K562 (cell line): ENCODE measurements around the gene GRIP1.

Experiments used
- CHD2 ChIP-seq: IDR thresholded peaks from 2 replicates; pipeline ENCODE4 v1.6.1; 2011; ENCODE audit warnings: low read depth, low read length
- CTCF ChIP-seq, 3 experiments: IDR thresholded peaks in 2 of 3; conservative IDR thresholded peaks in 1 of 3; 2 replicates each; pipeline ENCODE4 v1.5.1; 2011 to 2012; ENCODE audit warnings: low read length in 3 of 3, mild to moderate bottlenecking in 3 of 3, control low read depth in 2 of 3, improper control_type of control experiment in 1 of 3, inconsistent platforms in 1 of 3, low read depth in 1 of 3, mixed read lengths in 1 of 3, moderate library complexity in 1 of 3; ENCODE audit not compliant: insufficient read depth in 2 of 3
- EZH2 ChIP-seq: IDR thresholded peaks from 2 replicates; pipeline ENCODE4 v1.6.1; 2012; ENCODE audit warnings: low read depth, mild to moderate bottlenecking, inconsistent platforms, low read length, borderline replicate concordance
- GATA2 ChIP-seq: sonication (generic); formaldehyde crosslinking; IDR thresholded peaks from 2 replicates; pipeline ENCODE4 v1.4.0; 2020; ENCODE audit warnings: mild to moderate bottlenecking, missing genetic modification reagents
- GTF2A2 ChIP-seq: IDR thresholded peaks from 2 replicates; pipeline ENCODE4 v1.6.1; 2016; ENCODE audit warnings: mild to moderate bottlenecking, missing genetic modification characterization, missing compliant biosample characterization
- MGA ChIP-seq: fragments of 450-650 bp; IDR thresholded peaks from 2 replicates; pipeline ENCODE4 v1.6.1; 2016; ENCODE audit warnings: mild to moderate bottlenecking, moderate library complexity
- NR2F6 ChIP-seq: fragments of 450-650 bp; formaldehyde crosslinking; IDR thresholded peaks from 2 replicates; pipeline ENCODE4 v1.4.0; 2020; ENCODE audit warnings: mild to moderate bottlenecking
- POLR3A ChIP-seq: IDR thresholded peaks from 2 replicates; pipeline ENCODE4 v1.6.1; 2011; ENCODE audit warnings: borderline replicate concordance, mild to moderate bottlenecking, moderate library complexity; ENCODE audit not compliant: insufficient read length, insufficient read depth; ENCODE audit errors: extremely low read depth
- RCOR1 ChIP-seq, 2 experiments: IDR thresholded peaks; 2 replicates each; pipeline ENCODE4 v1.6.1; 2012; ENCODE audit warnings: low read depth in 2 of 2, low read length in 2 of 2, borderline replicate concordance in 1 of 2, improper control_type of control experiment in 1 of 2
- ZNF23 ChIP-seq: fragments of 250-450 bp; sonication (Bioruptor Pico); IDR thresholded peaks from 2 replicates; pipeline ENCODE4 v1.4.0; 2020; ENCODE audit warnings: mild to moderate bottlenecking
- ZNF277 ChIP-seq: fragments of 250-450 bp; sonication (Bioruptor Pico); IDR thresholded peaks from 2 replicates; pipeline ENCODE4 v1.8.0; 2022; ENCODE audit warnings: inconsistent platforms, mild to moderate bottlenecking, moderate library complexity, borderline replicate concordance

GRCh38 chr12:66590275-66590985 is 88.4 kb downstream of the GRIP1 start:
- no peak for TF ChIP-seq CHD2
- TF ChIP-seq MGA = no peak
- TF ChIP-seq GATA2 (CRISPR knock-in tag) = no peak
- no peak for TF ChIP-seq GTF2A2 (tag)
- no peak for TF ChIP-seq RCOR1 (IDR thresholded peaks at IDR 0.05; ENCODE audit: borderline replicate concordance in 1 of 2, low read depth in 2 of 2, low read length in 2 of 2)
- no peak for TF ChIP-seq POLR3A
- TF ChIP-seq CTCF (IDR thresholded peaks at IDR 0.05 in 2 of 3, conservative IDR thresholded peaks at IDR 0.05 in 1 of 3; ENCODE audit: insufficient read depth in 2 of 3, low read depth in 1 of 3, low read length in 3 of 3) = no peak
- TF ChIP-seq ZNF23 = no peak
- TF ChIP-seq EZH2 = no peak
- TF ChIP-seq ZNF277 (CRISPR knock-in tag) = no peak
- TF ChIP-seq NR2F6 = no peak
